Endothelial cell of umbilical vein (primary cell): ENCODE results near the gene POLR1C.

ENCODE experiments used
- EZH2 ChIP-seq: IDR thresholded peaks from 2 replicates; pipeline ENCODE4 v1.6.1; 2012; ENCODE audit warnings: borderline replicate concordance, low read depth, mild to moderate bottlenecking, moderate library complexity, low read length, inconsistent platforms; ENCODE audit not compliant: severe bottlenecking
- FOS ChIP-seq: IDR thresholded peaks from 2 replicates; pipeline ENCODE4 v1.6.1; 2011; ENCODE audit warnings: mild to moderate bottlenecking, low read length, moderate library complexity, borderline replicate concordance; ENCODE audit not compliant: insufficient read depth
- GATA2 ChIP-seq: IDR thresholded peaks from 2 replicates; pipeline ENCODE4 v1.7.0; 2011; ENCODE audit warnings: low read depth, mild to moderate bottlenecking, moderate library complexity, mixed read lengths, low read length; ENCODE audit not compliant: insufficient read length, insufficient read depth
- MAX ChIP-seq: IDR thresholded peaks from 2 replicates; pipeline ENCODE4 v1.6.1; 2011; ENCODE audit not compliant: insufficient read depth, insufficient read length
- POLR2A ChIP-seq: IDR thresholded peaks from 2 replicates; pipeline ENCODE4 v1.6.1; 2012; ENCODE audit warnings: low read depth, mild to moderate bottlenecking, control low read depth, low read length
- TF ChIP-seq, protein P1 (sequence below), 2 donors: IDR thresholded peaks; 1 replicate in 1 of 2; 2 replicates in 1 of 2; pipeline ENCODE4 v1.5.1; 2011; ENCODE audit warnings: low read length in 2 of 2, mild to moderate bottlenecking in 2 of 2, moderate library complexity in 2 of 2, control low read depth in 1 of 2, inconsistent platforms in 1 of 2, low read depth in 1 of 2; ENCODE audit not compliant: insufficient read depth in 1 of 2; ENCODE audit errors: extremely low read depth in 1 of 2

DNA sequence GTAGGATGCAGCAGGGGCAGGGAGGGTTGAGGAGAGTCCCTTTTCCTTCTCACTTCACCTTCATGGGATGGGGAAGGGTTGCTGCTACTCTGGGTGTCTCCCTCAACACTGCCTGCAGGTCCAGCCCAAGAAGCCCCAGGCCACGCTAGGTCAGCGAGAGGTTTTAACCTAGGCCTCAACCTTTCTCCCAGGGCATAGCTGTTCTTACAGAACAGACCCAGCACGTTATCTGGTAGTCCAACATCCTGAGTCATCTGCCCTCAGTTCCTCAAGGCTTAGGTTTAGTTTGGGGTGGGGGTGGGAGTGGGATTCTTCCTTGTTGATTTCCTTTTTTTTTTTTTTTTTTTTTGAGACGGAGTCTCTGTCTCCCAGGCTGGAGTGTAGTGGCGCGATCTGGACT, 22.6 kb upstream of the POLR1C start:
- TF ChIP-seq, protein P1, sequence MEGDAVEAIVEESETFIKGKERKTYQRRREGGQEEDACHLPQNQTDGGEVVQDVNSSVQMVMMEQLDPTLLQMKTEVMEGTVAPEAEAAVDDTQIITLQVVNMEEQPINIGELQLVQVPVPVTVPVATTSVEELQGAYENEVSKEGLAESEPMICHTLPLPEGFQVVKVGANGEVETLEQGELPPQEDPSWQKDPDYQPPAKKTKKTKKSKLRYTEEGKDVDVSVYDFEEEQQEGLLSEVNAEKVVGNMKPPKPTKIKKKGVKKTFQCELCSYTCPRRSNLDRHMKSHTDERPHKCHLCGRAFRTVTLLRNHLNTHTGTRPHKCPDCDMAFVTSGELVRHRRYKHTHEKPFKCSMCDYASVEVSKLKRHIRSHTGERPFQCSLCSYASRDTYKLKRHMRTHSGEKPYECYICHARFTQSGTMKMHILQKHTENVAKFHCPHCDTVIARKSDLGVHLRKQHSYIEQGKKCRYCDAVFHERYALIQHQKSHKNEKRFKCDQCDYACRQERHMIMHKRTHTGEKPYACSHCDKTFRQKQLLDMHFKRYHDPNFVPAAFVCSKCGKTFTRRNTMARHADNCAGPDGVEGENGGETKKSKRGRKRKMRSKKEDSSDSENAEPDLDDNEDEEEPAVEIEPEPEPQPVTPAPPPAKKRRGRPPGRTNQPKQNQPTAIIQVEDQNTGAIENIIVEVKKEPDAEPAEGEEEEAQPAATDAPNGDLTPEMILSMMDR (IDR thresholded peaks at IDR 0.05; ENCODE audit: extremely low read depth in 1 of 2, insufficient read depth in 1 of 2, low read depth in 1 of 2, low read length in 2 of 2) = no peak
- TF ChIP-seq GATA2 (no peak), POLR2A (no peak), MAX (no peak), FOS (no peak), EZH2 (no peak)
